Measurements from ENCODE around the gene SLC7A4. TPM values are rescaled to one million over a fixed set of nuclear protein-coding genes. Genes with fewer than 3 reads are reported as not detected.
A peak's percentile ranks its signal among the peaks of the same experiment; 100 is the strongest.
"Not testable (repeated sequence)": the region's sequence is repeated elsewhere in the genome, so short reads cannot be mapped to it uniquely, and the experiment has no call there.

Gene SLC7A4
- total RNA-seq, 2 experiments from 2014 or later: not detected

DNA sequence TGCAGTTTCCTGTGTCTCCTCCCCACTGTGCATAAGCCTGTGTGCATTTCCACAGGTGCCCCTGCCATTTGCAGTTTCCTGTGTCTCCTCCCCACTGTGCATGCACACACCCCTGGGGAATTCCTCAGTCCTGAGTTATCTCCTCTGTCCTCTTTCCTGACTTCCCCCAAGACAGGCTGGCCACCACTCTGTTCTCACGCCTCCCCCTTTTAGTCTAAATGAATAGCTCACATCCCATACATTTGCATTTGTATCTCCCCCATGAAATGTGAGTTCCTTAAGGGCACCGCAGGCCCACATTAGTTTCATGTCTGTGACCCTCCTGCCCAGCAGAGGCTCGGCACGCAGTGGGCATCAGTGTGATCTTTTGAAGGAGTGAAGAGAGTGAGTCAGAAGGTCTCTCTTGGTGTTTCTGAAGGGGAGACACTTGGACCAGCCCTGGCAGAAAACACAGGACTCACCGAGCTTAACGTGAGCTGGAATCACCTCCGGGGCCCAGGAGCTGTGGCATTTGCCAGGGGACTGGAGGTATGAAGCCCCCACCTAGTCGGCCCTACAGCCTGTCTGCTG, 19.6 kb upstream of the SLC7A4 start:
- Histone ChIP-seq H4K20me1 (ENCODE audit: insufficient read depth, low read length) (no peaks in the 10 kb centered on the region), H3K27ac (ENCODE audit: low read depth, low read length, poor library complexity, severe bottlenecking) (no peak overlapping the region), H3K4me2 (ENCODE audit: low read length) (0 out of 2 replicates have a peak overlapping the region, but pooled peaks have one; percentile 2), H3K36me3 (ENCODE audit: insufficient read depth, low read length) (no peaks in the 10 kb centered on the region), H3K9me2 (ENCODE audit: insufficient read depth, low read length) (no peaks in the 10 kb centered on the region), H3K4me3 (ENCODE audit: low read depth, low read length, poor library complexity, severe bottlenecking) (no peak overlapping the region), H2AFZ (ENCODE audit: low read length) (no peak overlapping the region), H3K79me2 (ENCODE audit: insufficient read depth, low read depth, low read length) (no peaks in the 10 kb centered on the region), H3K9me3 (ENCODE audit: low read length) (no peaks in the 10 kb centered on the region), H3K4me1 (ENCODE audit: insufficient read depth, low read length, poor library complexity, severe bottlenecking) (peaks cover 16% of the 10 kb centered on the region)
- BruUV-seq (replicated peaks): no TSS peak
- intact Hi-C loops (cut with micrococcal nuclease; ENCODE audit: unreplicated experiment): no loop called here
- no peak for DNase-seq (ENCODE audit: low spot score)
- CTCF ChIA-PET (ENCODE audit: unreplicated experiment): interaction anchor here (1.0 kb wide), 1 partner anchor 31 kb away, joined by 3 read pairs; no protein-coding TSS in a partner anchor
- POLR2A ChIA-PET: interaction anchor here (0.6 kb wide), 1 partner anchor 35 kb away, joined by 5 read pairs; no protein-coding TSS in a partner anchor
- no peak for TF ChIP-seq EZH2phosphoT487 (IDR thresholded peaks at IDR 0.05; ENCODE audit: borderline replicate concordance, low read depth, low read length)
- TF ChIP-seq, protein P1, sequence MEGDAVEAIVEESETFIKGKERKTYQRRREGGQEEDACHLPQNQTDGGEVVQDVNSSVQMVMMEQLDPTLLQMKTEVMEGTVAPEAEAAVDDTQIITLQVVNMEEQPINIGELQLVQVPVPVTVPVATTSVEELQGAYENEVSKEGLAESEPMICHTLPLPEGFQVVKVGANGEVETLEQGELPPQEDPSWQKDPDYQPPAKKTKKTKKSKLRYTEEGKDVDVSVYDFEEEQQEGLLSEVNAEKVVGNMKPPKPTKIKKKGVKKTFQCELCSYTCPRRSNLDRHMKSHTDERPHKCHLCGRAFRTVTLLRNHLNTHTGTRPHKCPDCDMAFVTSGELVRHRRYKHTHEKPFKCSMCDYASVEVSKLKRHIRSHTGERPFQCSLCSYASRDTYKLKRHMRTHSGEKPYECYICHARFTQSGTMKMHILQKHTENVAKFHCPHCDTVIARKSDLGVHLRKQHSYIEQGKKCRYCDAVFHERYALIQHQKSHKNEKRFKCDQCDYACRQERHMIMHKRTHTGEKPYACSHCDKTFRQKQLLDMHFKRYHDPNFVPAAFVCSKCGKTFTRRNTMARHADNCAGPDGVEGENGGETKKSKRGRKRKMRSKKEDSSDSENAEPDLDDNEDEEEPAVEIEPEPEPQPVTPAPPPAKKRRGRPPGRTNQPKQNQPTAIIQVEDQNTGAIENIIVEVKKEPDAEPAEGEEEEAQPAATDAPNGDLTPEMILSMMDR (conservative IDR thresholded peaks at IDR 0.05; ENCODE audit: low read length): no peak

- H2AFZ ChIP-seq (ENCODE audit: low read length): no peak overlapping the region
- no TSS peak for BruUV-seq (replicated peaks)
- intact Hi-C loops (cut with micrococcal nuclease; ENCODE audit: unreplicated experiment): no loop called here
- TF ChIP-seq EZH2phosphoT487 (IDR thresholded peaks at IDR 0.05; ENCODE audit: borderline replicate concordance, low read depth, low read length): no peak
- TF ChIP-seq, protein P1 (conservative IDR thresholded peaks at IDR 0.05; ENCODE audit: low read length): no peak
- DNase-seq (ENCODE audit: low spot score): no peak
- no peaks in the 10 kb centered on the region for H3K9me2 ChIP-seq (ENCODE audit: insufficient read depth, low read length)
- no peaks in the 10 kb centered on the region for H3K79me2 ChIP-seq (ENCODE audit: insufficient read depth, low read depth, low read length)
- ChIA-PET CTCF (ENCODE audit: unreplicated experiment) (no interaction called here), POLR2A (no interaction called here)
- H3K9me3 ChIP-seq (ENCODE audit: low read length): no peaks in the 10 kb centered on the region
- H3K4me1 ChIP-seq (ENCODE audit: insufficient read depth, low read length, poor library complexity, severe bottlenecking): peaks cover 16% of the 10 kb centered on the region
- H3K4me2 ChIP-seq (ENCODE audit: low read length): 0 out of 2 replicates have a peak overlapping the region, but pooled peaks have one; percentile 2
- no peaks in the 10 kb centered on the region for H4K20me1 ChIP-seq (ENCODE audit: insufficient read depth, low read length)
- no peak overlapping the region for H3K4me3 ChIP-seq (ENCODE audit: low read depth, low read length, poor library complexity, severe bottlenecking)
- no peak overlapping the region for H3K27ac ChIP-seq (ENCODE audit: low read depth, low read length, poor library complexity, severe bottlenecking)
- H3K36me3 ChIP-seq (ENCODE audit: insufficient read depth, low read length): no peaks in the 10 kb centered on the region
Measured at GRCh38 chr22:21051145-21051830, 18.9 kb upstream of the SLC7A4 start.

- H2AFZ ChIP-seq (ENCODE audit: low read length); H3K9me3 ChIP-seq (ENCODE audit: low read length); H3K79me2 ChIP-seq (ENCODE audit: insufficient read depth, low read depth, low read length); H4K20me1 ChIP-seq (ENCODE audit: insufficient read depth, low read length); H3K36me3 ChIP-seq (ENCODE audit: insufficient read depth, low read length); H3K9me2 ChIP-seq (ENCODE audit: insufficient read depth, low read length); BruUV-seq (replicated peaks); H3K4me1 ChIP-seq (ENCODE audit: insufficient read depth, low read length, poor library complexity, severe bottlenecking); intact Hi-C loops (cut with micrococcal nuclease; ENCODE audit: unreplicated experiment); CTCF ChIA-PET (ENCODE audit: unreplicated experiment); POLR2A ChIA-PET; H3K27ac ChIP-seq (ENCODE audit: low read depth, low read length, poor library complexity, severe bottlenecking); DNase-seq (ENCODE audit: low spot score); H3K4me2 ChIP-seq (ENCODE audit: low read length); H3K4me3 ChIP-seq (ENCODE audit: low read depth, low read length, poor library complexity, severe bottlenecking): not testable (repeated sequence)
Measured at GRCh38 chr22:21048965-21049364, 16.6 kb upstream of the SLC7A4 start.

DNA sequence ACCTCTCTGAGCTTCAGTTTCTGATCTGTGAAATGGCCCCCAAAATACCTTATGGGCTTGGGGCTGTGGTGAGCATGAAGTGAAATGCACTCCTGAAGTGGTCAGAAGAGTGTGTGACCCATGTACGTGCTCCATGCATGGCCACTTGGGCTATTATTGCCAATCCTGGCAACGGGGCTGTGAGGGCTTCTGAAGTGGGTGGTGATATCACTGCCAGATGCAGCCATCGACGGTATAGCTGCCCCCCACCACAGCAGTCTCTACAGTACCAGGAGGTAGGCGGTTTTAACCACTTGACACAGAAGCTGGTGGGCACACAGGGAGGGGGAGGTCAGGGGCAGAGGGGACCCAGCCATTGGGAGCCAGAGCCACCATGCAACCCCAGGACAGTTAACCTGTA, 16.1 kb upstream of the SLC7A4 start:
- POLR2A ChIA-PET; intact Hi-C loops (cut with micrococcal nuclease; ENCODE audit: unreplicated experiment); H3K4me3 ChIP-seq (ENCODE audit: low read depth, low read length, poor library complexity, severe bottlenecking): not testable (repeated sequence)

More for the DNA sequence above, 16.1 kb upstream of the SLC7A4 start:
- CTCF ChIA-PET (ENCODE audit: unreplicated experiment); H3K9me3 ChIP-seq (ENCODE audit: low read length); H3K36me3 ChIP-seq (ENCODE audit: insufficient read depth, low read length); H3K27ac ChIP-seq (ENCODE audit: low read depth, low read length, poor library complexity, severe bottlenecking); H3K4me1 ChIP-seq (ENCODE audit: insufficient read depth, low read length, poor library complexity, severe bottlenecking); H4K20me1 ChIP-seq (ENCODE audit: insufficient read depth, low read length); H3K4me2 ChIP-seq (ENCODE audit: low read length); DNase-seq (ENCODE audit: low spot score); H3K9me2 ChIP-seq (ENCODE audit: insufficient read depth, low read length); H3K79me2 ChIP-seq (ENCODE audit: insufficient read depth, low read depth, low read length); BruUV-seq (replicated peaks); H2AFZ ChIP-seq (ENCODE audit: low read length): not testable (repeated sequence)

Data from OCI-LY7 (cell line).